Measurements from ENCODE around the gene HLA-DOA.

HLA-DOA gene

DNA sequence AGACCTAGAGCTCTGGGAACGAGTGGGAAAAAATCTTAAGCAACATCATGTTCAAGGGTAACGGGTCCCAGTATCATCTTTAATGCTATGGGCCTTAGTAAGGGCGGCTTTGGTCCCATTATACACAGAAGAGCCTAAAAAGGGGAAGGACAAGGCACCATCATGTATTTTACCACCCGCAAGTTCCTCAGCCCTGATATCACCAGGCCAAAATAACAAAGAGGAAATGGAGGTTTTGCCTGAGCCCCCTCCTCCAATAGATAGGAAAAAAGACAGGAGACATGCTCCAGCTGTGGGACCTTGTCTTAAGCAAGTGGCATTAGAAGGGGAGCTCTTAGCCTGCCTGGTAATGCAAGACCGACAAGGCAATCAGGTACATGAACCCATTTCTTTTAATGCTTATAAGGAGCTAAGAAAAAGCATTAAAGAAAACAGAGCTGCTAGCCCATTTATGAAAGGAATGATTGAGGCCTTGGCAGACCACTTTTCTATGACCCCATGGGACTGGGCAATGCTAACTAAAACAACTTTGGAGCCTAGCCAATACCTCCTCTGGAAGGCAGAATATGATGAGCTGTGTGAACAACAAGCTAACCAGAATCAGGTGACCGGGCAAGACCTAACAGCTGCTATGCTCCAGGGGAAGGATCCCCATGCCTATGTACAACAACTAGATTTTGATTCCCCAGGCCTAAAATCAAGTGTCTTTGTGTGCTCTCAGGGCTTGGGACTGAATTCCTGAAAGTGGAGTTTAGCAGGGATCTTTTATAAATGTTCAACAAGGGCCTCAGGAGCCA lies 40.8 kb upstream of the HLA-DOA start:
- no peak for TF ChIP-seq POLR2AphosphoS5 (IDR thresholded peaks at IDR 0.05; ENCODE audit: low read depth, low read length)
- TF ChIP-seq SIN3A (IDR thresholded peaks at IDR 0.05; ENCODE audit: borderline replicate concordance, insufficient read depth, low read length), result no peak

DNA sequence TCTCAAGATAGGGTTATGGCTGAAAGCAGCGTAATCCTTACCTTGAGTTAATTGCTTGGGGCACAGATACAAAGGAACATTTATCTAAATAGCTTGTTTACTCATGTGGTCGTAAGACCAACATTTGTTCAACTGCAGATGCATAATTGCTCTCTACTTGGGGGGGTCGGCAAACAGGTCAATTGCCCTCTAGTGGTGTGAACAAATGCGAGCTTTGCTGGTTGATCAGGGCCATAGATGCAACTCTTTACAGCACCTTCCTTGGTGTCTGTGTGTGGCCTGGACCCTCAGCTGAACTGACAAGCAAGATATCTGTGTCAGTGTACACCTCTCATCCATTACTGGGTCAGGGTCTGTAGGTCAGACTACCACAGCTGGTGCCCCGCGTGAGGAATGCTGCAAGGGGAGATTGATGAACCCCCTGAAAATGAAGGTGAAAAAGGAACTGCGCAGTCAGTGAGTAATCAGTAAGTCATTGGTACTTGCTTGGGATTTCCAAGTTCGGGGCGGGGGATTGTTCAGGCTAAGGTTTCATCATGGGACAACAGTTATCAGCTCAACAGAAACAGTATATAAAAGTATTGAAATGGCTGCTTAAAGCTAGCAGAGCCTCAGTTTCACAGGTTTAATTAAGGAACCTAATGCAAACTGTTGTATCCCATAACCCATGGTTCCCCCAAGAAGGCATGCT lies 40.1 kb upstream of the HLA-DOA start:
- TF ChIP-seq SIN3A (IDR thresholded peaks at IDR 0.05; ENCODE audit: borderline replicate concordance, insufficient read depth, low read length) (no peak), FOXP2 (optimal IDR thresholded peaks at IDR 0.05; ENCODE audit: borderline replicate concordance, extremely low read depth, extremely low read length, insufficient read depth) (no peak), TAF1 (IDR thresholded peaks at IDR 0.05; ENCODE audit: borderline replicate concordance, insufficient read depth, low read length) (no peak), POLR2AphosphoS5 (IDR thresholded peaks at IDR 0.05; ENCODE audit: low read depth, low read length) (no peak), REST (IDR thresholded peaks at IDR 0.05; ENCODE audit: insufficient read depth in 1 of 2, low read depth in 2 of 2, low read length in 2 of 2) (no peak)

GRCh38 chr6:33040157-33040556 lies 30.8 kb upstream of the HLA-DOA start:
- TF ChIP-seq TAF1 (IDR thresholded peaks at IDR 0.05; ENCODE audit: borderline replicate concordance, insufficient read depth, low read length), result no peak
- TF ChIP-seq REST (IDR thresholded peaks at IDR 0.05; ENCODE audit: insufficient read depth in 1 of 2, low read depth in 2 of 2, low read length in 2 of 2), result no peak
- TF ChIP-seq SIN3A (IDR thresholded peaks at IDR 0.05; ENCODE audit: borderline replicate concordance, insufficient read depth, low read length), result no peak
- TF ChIP-seq FOXP2 (optimal IDR thresholded peaks at IDR 0.05; ENCODE audit: borderline replicate concordance, extremely low read depth, extremely low read length, insufficient read depth), result no peak
- TF ChIP-seq POLR2AphosphoS5 (IDR thresholded peaks at IDR 0.05; ENCODE audit: low read depth, low read length), result no peak

DNA sequence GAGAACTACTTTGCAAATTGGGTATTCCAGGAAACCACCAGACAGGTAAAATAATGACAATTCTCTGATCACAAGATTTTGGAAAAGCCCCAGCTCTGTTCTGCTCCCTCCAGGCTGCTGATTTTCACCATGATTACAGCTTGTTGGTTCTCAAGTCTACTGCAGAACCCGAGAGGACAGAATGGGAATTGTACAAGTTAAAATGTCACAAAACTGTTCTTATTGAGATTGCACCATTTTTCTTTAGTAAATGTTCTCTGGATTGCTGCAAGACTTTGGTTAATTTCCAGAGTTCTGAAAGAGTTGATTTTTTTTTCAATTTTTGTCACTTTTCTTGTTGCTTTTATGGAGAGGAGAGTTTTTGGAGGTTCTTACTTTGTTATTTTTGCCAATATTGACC lies 27.1 kb upstream of the HLA-DOA start:
- TF ChIP-seq TAF1 (IDR thresholded peaks at IDR 0.05; ENCODE audit: borderline replicate concordance, insufficient read depth, low read length), result no peak
- TF ChIP-seq POLR2AphosphoS5 (IDR thresholded peaks at IDR 0.05; ENCODE audit: low read depth, low read length), result no peak
- no peak for TF ChIP-seq SIN3A (IDR thresholded peaks at IDR 0.05; ENCODE audit: borderline replicate concordance, insufficient read depth, low read length)
- TF ChIP-seq REST (IDR thresholded peaks at IDR 0.05; ENCODE audit: insufficient read depth in 1 of 2, low read depth in 2 of 2, low read length in 2 of 2), result no peak
- no peak for TF ChIP-seq FOXP2 (optimal IDR thresholded peaks at IDR 0.05; ENCODE audit: borderline replicate concordance, extremely low read depth, extremely low read length, insufficient read depth)

DNA sequence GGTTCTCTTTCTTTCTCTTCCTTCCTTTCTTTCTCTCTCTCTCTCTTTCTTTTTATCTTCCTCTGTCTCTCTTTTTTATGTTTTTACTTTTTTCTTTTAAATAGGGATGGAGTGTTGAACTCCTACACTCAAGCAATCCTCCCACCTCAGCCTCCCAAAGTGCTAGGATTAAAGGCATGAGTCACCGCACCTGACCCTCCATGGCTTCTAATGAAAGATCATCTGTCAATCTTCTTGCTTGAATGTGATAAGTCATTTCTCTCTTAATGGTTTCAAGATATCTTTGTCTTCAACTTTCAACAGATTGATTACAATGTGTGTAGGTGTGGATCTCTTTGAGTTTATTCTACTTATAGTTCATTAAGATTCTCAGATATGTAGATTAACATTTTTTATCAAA lies 25.2 kb upstream of the HLA-DOA start:
- TF ChIP-seq TAF1 (IDR thresholded peaks at IDR 0.05; ENCODE audit: borderline replicate concordance, insufficient read depth, low read length) (no peak), POLR2AphosphoS5 (IDR thresholded peaks at IDR 0.05; ENCODE audit: low read depth, low read length) (no peak), REST (IDR thresholded peaks at IDR 0.05; ENCODE audit: insufficient read depth in 1 of 2, low read depth in 2 of 2, low read length in 2 of 2) (no peak), FOXP2 (optimal IDR thresholded peaks at IDR 0.05; ENCODE audit: borderline replicate concordance, extremely low read depth, extremely low read length, insufficient read depth) (no peak), SIN3A (IDR thresholded peaks at IDR 0.05; ENCODE audit: borderline replicate concordance, insufficient read depth, low read length) (no peak)

All from PFSK-1 (cell line).